Measurements from ENCODE around the gene KRAS. TPM values are rescaled to one million over a fixed set of nuclear protein-coding genes. Genes with fewer than 3 reads are reported as not detected.
"Not testable (repeated sequence)": the region's sequence is repeated elsewhere in the genome, so short reads cannot be mapped to it uniquely, and the experiment has no call there.

The KRAS gene
- total RNA-seq, result 10 to 100 TPM; 18.6 to 20.2 TPM

DNA sequence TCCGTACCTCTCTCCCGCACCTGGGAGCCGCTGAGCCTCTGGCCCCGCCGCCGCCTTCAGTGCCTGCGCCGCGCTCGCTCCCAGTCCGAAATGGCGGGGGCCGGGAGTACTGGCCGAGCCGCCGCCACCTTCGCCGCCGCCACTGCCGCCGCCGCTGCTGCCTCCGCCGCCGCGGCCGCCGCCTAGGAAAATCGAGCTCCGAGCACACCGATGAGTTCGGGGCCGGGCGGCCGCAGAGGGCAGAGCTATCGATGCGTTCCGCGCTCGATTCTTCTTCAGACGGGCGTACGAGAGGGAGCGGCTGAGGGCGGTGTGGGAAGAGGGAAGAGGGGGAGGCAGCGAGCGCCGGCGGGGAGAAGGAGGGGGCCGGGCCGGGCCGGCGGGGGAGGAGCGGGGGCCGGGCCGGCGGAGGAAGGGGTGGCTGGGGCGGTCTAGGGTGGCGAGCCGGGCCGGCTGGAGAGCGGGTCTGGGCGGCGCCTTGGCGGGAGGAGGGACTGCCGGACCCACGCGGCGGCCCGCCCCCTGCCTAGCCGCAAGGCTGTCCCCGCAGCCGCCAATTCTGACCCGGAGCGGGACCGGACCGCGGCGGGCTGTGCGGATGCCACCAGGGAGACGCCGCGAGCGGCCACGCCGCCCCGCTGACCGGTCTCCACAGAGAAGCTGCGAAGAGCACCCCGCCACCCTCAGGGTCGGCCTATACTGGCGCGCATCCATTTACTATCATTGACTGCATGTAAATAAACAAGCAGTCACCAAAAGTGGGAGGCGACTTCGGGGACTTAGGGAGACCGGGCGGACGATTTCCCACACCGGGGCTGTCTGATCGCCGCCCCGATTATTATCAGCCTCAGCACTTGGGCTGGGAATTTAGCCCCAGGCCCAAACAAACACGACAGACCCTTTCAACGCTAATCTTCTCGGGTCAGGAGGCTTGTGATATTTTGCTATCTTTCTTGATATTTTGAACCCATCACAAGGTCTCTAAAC lies at the start of gene KRAS:
Gene KRAS, minus strand, starts transcription at position 186 of the 987 bp plus-strand sequence.
- ATAC-seq (peak; percentile 83 to 90), DNase-seq (ENCODE audit: low spot score in 2 of 2) (peak; percentile 89 to 90)
- Mint-ChIP-seq H3K27ac (peak within 1 kb of the TSS; percentile 82 to 86), H3K9me3 (no peaks in the 10 kb centered on the region), H3K36me3 (peaks cover 0 to 5% of the 10 kb centered on the region in 2 donors)

DNA sequence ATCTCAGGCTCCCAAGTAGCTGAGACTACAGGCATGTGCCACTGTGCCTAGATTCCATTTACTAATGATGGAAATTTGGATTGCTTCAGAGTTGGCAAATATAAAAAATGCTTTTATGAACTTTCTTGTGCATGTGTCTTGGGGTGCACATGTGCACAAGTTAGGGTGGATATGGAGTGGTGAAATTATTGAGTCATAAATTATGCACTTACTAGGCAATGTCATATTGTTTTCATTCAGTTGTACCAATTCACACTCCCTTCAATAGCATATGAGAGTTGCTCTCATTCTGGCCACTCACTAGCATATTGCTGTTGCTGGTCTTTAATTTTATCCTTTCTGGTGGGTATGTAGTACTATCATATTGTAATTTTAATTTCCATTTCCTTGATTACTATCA lies 45.7 kb upstream of the KRAS start:
- no peak for DNase-seq (ENCODE audit: low spot score in 2 of 2)
- H3K9me3 Mint-ChIP-seq, result peaks cover 0 to 4% of the 10 kb centered on the region in 2 donors
- no peak overlapping the region for H3K27ac Mint-ChIP-seq
- H3K36me3 Mint-ChIP-seq, result no peaks in the 10 kb centered on the region
- ATAC-seq, result no peak

DNA sequence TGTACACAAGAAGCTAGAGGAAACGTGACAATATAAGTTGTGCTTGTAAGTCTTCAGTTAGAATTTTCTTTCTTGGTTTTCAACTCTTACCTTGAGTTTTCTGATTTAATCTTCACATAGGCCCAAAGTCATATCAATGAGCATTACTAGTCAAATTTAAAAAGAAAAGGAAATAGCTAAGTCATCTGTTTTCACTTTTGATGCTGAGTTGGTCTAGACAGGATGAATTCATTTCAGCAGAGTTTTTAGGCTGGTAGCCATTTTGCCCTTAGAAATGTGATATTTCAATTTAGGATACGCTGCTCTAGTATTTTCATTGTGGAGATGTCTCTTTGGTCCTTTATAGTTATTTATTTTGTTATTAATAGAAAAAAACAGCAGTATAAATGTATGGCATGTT lies 44.6 kb upstream of the KRAS start:
- no peak overlapping the region for H3K27ac Mint-ChIP-seq
- H3K9me3 Mint-ChIP-seq, result peaks cover 0 to 4% of the 10 kb centered on the region in 2 donors
- ATAC-seq (no peak), DNase-seq (ENCODE audit: low spot score in 2 of 2) (no peak)
- H3K36me3 Mint-ChIP-seq, result no peaks in the 10 kb centered on the region

DNA sequence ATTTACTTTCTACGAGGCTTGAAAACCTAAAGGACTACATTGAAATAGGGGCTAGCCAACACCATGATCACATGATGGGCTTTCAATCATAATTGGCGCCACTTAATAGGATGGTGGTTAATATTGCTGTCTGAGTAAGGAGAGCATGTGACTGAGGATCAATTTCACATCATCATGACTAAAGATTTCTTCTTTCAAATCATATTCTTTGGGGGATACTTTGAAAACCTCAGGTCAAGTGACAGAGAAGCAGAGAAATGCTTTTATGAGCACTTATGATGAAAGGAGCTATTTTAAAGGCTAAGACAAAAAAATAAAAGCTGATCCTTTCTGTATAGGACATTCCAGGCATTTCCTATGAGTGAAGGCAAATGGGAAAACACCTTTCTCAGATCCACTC lies 42.9 kb upstream of the KRAS start:
- Mint-ChIP-seq H3K36me3 (no peaks in the 10 kb centered on the region), H3K27ac (no peak overlapping the region), H3K9me3 (peaks cover 5 to 11% of the 10 kb centered on the region in 2 donors)
- ATAC-seq, result no peak
- DNase-seq (ENCODE audit: low spot score in 2 of 2), result no peak

DNA sequence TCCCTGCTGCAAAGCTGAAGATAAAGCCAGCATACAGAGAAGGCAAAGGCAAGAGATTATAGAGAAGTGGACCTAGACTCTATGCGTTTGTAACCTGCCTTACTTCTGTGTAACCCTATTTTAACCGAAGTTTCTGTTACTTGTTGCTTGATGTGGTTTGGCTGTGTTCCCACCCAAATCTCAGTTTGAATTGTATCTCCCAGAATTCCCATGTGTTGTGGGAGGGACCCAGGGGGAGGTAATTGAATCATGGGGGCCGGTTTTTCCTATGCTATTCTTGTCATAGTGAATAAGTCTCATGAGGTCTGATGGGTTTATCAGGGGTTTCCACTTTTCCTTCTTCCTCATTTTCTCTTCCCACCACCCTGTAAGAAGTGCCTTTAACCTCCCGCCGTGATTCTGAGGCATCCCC lies 42.1 kb upstream of the KRAS start:
- peak in 1 of 2 donors; percentile 43 for ATAC-seq
- not testable (repeated sequence) for H3K36me3 Mint-ChIP-seq; DNase-seq (ENCODE audit: low spot score in 2 of 2); H3K27ac Mint-ChIP-seq
- peaks cover 5 to 11% of the 10 kb centered on the region in 2 donors for H3K9me3 Mint-ChIP-seq

DNA sequence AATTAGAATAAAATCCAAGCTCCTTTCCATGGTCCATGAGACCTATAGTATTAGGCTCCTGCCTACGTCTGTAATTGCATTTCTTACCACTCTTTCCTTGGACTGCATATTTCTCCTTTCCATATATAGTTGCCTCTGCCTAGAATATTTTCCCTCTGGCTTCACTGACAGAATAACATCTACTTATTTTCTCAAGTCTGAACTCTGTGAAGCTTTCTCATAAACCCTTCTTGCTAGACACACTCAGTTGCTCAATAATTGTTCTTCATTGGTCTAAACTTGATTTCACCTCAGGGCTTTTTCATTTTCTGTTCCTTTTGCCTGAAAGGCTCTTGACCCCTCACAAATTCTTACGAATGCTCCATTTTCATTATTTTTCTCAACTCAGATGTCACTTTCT lies 36.9 kb upstream of the KRAS start:
- no peaks in the 10 kb centered on the region for H3K36me3 Mint-ChIP-seq
- ATAC-seq, result no peak
- H3K27ac Mint-ChIP-seq, result no peak overlapping the region
- peaks cover 5 to 12% of the 10 kb centered on the region in 2 donors for H3K9me3 Mint-ChIP-seq
- no peak for DNase-seq (ENCODE audit: low spot score in 2 of 2)

DNA sequence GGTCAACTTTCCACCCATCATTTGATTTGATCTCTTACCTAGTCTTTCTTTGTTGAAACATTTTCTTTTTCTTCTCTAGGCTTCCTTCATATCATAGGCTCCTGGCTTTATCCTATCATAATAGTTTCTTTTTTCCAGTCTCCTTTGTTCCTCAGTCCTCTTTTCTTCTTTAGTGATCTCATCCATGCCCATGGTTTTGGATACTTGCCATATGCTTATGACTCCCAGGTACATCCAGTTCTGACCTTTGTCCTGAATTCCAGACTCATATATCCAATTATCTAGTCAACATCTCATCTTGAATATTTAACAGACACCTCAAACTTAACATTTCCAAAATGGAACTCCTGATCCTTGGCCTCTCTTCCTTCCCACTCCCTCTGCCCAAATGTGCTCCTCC lies 36.1 kb upstream of the KRAS start:
- ATAC-seq (no peak), DNase-seq (ENCODE audit: low spot score in 2 of 2) (no peak)
- no peak overlapping the region for H3K27ac Mint-ChIP-seq
- peaks cover 5 to 12% of the 10 kb centered on the region in 2 donors for H3K9me3 Mint-ChIP-seq
- no peaks in the 10 kb centered on the region for H3K36me3 Mint-ChIP-seq

DNA sequence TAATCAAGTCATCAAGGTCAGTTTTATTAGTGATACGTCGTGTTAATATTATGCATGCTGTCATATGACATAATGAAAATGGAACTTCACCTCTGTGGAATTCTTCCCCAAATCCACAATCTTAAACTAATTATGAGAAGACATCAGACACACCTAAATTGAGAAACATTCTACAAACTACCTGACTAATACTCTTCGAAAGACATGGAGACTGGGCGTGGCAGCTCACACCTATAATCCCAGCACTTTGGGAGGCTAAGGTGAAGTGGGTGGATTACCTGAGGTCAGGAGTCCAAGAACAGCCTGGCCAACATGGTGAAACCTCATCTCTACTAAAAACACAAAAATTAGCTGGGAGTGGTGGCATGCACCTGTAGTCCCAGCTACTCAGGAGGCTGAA lies 33.3 kb upstream of the KRAS start:
- ATAC-seq (no peak), DNase-seq (ENCODE audit: low spot score in 2 of 2) (no peak)
- no peak overlapping the region for H3K27ac Mint-ChIP-seq
- H3K36me3 Mint-ChIP-seq, result no peaks in the 10 kb centered on the region
- peaks cover 0 to 6% of the 10 kb centered on the region in 2 donors for H3K9me3 Mint-ChIP-seq

DNA sequence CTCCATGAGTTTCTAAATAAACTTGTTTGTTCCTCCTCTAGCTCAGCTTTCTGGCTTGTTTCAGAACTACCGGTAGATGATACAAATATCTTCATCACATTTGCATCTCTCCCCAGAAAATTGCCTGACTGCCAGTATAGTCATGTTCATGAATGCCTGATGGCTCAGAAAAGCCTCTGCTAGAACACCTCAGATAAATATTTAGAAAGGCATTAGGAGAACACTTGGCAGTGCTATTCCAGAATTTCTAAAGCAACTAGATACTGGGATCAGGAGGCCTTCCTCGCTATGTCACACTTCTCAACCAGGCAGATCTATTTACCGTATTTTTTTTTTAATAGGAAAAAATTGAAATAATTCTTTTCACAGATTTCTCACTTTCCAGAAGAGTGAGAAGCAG lies 32.3 kb upstream of the KRAS start:
- ATAC-seq, result no peak
- H3K27ac Mint-ChIP-seq, result no peak overlapping the region
- H3K9me3 Mint-ChIP-seq, result peaks cover 0 to 10% of the 10 kb centered on the region in 2 donors
- no peak for DNase-seq (ENCODE audit: low spot score in 2 of 2)
- no peaks in the 10 kb centered on the region for H3K36me3 Mint-ChIP-seq

DNA sequence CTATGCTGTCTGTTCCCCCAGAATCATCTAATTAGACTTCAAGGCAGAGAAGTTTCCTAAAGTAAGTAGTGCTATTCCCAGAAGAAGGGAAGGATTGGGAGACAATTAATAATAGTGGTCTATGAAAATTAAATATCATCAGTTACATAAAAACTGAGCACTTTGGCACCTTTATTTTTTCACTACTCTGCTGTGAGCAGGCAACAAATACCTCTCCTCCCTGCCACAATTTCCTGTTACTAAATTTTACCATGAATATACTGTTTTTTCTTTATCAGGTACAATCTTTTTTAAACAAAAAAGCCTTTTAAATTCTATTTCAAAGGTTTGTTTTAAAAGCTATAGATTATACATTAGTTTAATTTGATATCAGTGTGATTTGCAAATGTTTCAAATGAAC lies 29.4 kb upstream of the KRAS start:
- DNase-seq (ENCODE audit: low spot score in 2 of 2) (no peak), ATAC-seq (no peak)
- Mint-ChIP-seq H3K27ac (no peak overlapping the region), H3K36me3 (peaks cover 0 to 6% of the 10 kb centered on the region in 2 donors), H3K9me3 (peaks cover 0 to 9% of the 10 kb centered on the region in 2 donors)

DNA sequence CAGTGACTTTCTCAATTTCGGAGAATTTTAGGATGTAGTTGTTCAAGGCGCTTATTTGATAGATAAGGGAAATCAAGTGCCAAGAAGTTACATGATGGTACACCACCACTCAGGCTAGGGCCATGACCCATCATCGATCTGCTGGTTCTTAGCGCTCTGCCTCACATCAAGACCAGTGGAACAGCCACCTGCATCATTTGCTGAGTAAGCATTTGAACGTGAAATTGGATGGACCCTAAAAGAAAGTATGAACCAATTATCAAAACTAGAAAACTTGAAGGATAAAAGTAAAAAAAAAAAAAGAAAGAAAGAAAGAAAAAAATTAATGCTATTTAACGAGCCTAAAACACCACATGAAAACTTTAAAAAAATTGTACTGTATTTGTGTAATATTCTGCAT lies 27.5 kb upstream of the KRAS start:
- DNase-seq (ENCODE audit: low spot score in 2 of 2) (no peak), ATAC-seq (no peak)
- H3K9me3 Mint-ChIP-seq, result peaks cover 0 to 9% of the 10 kb centered on the region in 2 donors
- H3K27ac Mint-ChIP-seq, result no peak overlapping the region
- peaks cover 0 to 6% of the 10 kb centered on the region in 2 donors for H3K36me3 Mint-ChIP-seq

DNA sequence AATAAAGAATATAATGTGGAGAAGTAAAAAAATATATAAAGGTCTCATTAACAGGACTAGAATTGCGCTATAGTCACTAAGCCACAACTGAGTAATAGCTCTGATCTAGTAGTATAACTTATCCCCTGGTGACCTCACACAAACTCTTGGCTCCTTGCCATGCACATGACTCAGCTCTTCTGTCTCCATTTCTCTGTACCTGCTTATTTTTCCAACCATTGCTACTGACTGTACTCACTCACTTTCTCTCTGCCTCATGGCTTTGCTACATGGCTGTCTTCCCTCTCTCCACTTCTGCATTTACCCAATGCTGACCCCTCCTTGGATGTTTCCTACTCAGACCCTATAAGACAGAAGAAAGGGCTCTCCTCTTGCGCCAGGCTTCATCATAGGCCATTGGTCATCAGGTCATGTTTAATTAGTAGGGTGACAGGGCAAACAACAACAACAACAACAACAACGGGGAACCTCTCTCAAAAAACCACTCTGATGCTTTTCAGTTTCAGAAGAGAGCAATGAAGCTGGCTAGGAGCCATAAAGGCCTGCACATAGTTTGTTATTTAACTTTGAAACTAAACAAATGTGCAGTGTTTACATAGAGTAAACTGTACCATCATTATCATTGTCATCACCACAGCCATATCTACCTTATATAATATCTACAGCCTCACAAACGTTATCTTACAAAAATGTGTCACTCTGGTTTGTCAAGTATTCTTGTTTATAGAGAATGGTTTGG lies 25.6 kb upstream of the KRAS start:
- Mint-ChIP-seq H3K36me3 (peaks cover 0 to 6% of the 10 kb centered on the region in 2 donors), H3K27ac (peak overlapping the region; percentile 24 to 50), H3K9me3 (peaks cover 0 to 9% of the 10 kb centered on the region in 2 donors)
- ATAC-seq (peak; percentile 88 to 96), DNase-seq (ENCODE audit: low spot score in 2 of 2) (peak in 1 of 2 donors; percentile 62)

DNA sequence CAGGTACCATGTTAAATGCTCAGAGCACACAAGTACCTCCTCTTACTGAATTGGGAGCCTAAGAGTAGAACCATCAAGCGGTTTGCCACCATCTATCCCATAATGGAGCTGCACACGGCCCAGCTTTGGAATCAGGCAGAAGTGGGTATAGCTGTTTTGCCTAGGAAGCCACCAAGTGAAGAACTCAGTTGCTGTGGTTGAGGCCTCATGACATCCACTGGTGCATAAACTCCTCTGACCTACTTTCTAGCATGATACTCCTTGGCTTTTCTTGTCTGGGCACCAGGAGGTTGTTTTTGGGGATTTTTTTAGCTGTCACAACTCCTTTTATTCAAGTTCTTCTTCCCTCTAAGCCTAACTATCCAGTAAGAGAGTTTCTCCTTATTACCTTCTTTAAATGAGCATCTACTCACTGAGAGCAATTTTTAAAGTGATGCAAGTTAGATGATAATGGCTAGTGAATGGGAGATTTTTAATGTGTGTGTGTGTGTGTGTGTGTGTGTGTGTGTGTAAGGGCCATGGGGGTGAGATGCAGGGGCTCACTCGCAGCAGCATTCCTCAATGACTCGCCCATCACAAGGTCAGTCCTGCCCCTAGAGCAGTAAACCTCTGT lies 20.9 kb upstream of the KRAS start:
- Mint-ChIP-seq H3K9me3 (peaks cover 0 to under 1% of the 10 kb centered on the region in 2 donors), H3K27ac (no peak overlapping the region), H3K36me3 (peaks cover 0 to 3% of the 10 kb centered on the region in 2 donors)
- ATAC-seq, result no peak
- DNase-seq (ENCODE audit: low spot score in 2 of 2), result no peak

DNA sequence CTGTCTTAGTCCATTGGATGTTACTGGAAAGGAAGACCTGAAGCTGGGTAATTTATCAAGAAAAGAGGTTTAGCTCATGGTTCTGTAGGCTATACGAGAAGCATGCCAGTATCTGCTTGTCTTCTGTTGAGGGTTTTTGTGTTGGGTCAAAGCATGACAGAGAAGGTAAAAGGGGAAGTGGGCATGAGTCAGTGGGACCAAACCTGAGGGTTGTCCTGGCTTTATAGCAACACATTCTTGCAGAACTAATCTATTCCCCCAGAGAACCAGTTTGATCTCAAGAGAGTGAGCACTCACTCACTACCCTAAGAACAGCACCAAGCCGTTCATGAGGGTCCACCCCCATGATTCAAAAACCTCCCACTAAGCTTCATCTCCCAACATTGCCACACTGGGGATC lies 19.0 kb upstream of the KRAS start:
- Mint-ChIP-seq H3K9me3 (no peaks in the 10 kb centered on the region), H3K27ac (no peak overlapping the region), H3K36me3 (no peaks in the 10 kb centered on the region)
- ATAC-seq (peak in 1 of 2 donors; percentile 52), DNase-seq (ENCODE audit: low spot score in 2 of 2) (no peak)

DNA sequence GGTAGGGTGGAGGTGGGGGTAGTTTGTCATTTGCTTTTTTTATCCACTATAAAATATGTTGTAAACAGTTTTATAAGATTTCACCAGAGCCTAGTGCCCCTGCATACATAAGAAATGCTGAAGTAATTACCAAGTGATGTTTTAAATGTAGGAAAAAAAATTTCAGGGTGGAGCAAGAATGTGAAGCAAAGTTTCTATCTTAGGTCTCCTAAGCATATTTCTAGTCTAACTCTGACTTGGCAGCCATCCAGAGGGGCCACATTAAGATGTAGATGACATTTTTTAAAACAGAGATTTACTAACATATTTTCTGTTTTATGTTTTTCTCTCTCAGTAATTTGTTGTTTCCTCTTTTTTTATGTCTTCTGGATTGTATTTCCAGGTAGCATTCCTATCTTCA lies 15.8 kb upstream of the KRAS start:
- H3K36me3 Mint-ChIP-seq, result no peaks in the 10 kb centered on the region
- no peak for DNase-seq (ENCODE audit: low spot score in 2 of 2)
- H3K9me3 Mint-ChIP-seq, result no peaks in the 10 kb centered on the region
- ATAC-seq, result no peak
- H3K27ac Mint-ChIP-seq, result no peak overlapping the region

DNA sequence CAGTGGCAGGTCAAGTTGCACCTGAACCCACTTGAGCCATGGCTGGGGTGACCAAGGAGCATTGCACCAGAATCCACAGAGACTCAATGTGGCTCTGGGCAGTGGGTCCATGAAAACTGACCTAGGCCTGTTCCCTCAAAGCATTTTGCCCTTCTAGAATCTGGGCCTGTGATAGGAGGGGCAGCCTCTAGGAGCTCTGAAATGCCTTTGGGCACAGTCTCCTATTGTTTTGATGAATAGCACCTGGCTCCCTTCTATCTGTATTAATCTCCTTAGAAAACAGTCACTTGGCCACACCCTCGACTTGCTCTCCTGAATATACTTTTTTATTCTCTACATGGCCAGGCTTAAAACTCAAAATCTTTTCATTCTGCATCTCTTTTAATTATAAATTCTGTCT lies 14.1 kb upstream of the KRAS start:
- H3K27ac Mint-ChIP-seq, result no peak overlapping the region
- H3K9me3 Mint-ChIP-seq, result peaks cover 0 to 9% of the 10 kb centered on the region in 2 donors
- ATAC-seq (no peak), DNase-seq (ENCODE audit: low spot score in 2 of 2) (no peak)
- H3K36me3 Mint-ChIP-seq, result peaks cover 0 to 5% of the 10 kb centered on the region in 2 donors

DNA sequence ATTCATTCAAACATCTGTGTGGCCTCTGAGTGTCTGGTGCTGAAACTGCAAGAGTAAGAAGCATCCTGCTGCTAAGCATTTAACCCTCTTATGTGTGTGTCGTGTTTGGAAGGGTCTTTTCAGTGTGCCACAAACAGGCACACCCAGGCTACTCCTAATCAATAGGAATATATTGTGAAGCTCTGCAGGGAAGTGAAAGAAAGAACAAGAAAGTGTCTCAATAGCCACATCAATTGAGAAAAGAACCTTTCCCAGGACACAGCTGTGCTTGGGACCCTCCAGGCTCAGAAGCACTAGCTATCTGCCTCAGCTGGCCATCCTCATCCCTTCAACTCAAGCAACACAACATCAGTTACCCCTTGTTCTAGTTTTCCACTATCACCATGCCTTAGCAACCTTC lies 13.4 kb upstream of the KRAS start:
- DNase-seq (ENCODE audit: low spot score in 2 of 2) (no peak), ATAC-seq (no peak)
- Mint-ChIP-seq H3K36me3 (peaks cover 0 to 5% of the 10 kb centered on the region in 2 donors), H3K27ac (no peak overlapping the region), H3K9me3 (peaks cover 0 to 9% of the 10 kb centered on the region in 2 donors)

Measured in activated naive CD4-positive, alpha-beta T cell treated with anti-CD3 and anti-CD28 coated beads, Interleukin-2, amount 50 U/mL, for 72 hours (primary cell).